ENCODE results near the gene KLHL24.

The KLHL24 gene

DNA sequence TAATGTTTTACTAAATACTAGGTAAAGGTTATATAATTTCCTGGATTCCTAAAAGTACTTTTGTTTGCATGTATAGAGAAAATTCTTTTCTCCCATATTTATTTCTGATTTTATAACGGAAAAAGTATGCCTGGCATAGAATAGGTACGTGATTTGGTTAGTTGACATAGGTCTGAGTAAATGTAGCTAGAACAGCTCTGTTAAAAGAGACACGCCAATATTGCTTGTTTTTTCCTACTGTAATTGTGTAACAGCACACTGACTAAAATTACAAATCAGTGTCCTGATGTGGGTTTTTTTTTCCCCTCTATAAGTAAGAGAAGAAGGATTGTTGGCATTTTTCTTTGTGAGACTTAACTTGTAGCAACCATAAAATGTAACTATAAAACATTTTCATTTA is 26.7 kb downstream of the KLHL24 start:
- TF ChIP-seq CTCF (IDR thresholded peaks at IDR 0.05; ENCODE audit: low read length) (no peak), EZH2 (IDR thresholded peaks at IDR 0.05; ENCODE audit: borderline replicate concordance, low read length) (no peak)
- H3F3A ChIP-seq (ENCODE audit: insufficient read depth, low read length), result no peaks in the 10 kb centered on the region
- H3K4me2 ChIP-seq (ENCODE audit: low read length), result no peak overlapping the region
- H3K79me2 ChIP-seq (ENCODE audit: insufficient read depth, low read length), result peaks cover 32% of the 10 kb centered on the region
- H3K9me3 ChIP-seq (ENCODE audit: low read length), result 0 out of 2 replicates have a peak, but pooled peaks cover 3% of the 10 kb centered on the region
- H3K4me1 ChIP-seq (ENCODE audit: insufficient read depth, low read length, severe bottlenecking), result no peaks in the 10 kb centered on the region
- H3K36me3 ChIP-seq (ENCODE audit: insufficient read depth, low read length), result peaks cover 75% of the 10 kb centered on the region
- no peaks in the 10 kb centered on the region; the same call in 1 of the 2 replicates for H3K9me2 ChIP-seq (ENCODE audit: low read depth, low read length)
- H3K27me3 ChIP-seq (ENCODE audit: insufficient read depth, low read length), result no peaks in the 10 kb centered on the region
- no peak overlapping the region for H3K27ac ChIP-seq (ENCODE audit: low read depth, low read length, poor library complexity, severe bottlenecking)
- H4K20me1 ChIP-seq (ENCODE audit: insufficient read depth, low read length), result no peaks in the 10 kb centered on the region
- no peak overlapping the region for H3K9ac ChIP-seq (ENCODE audit: low read length)
- no peak overlapping the region for H2AFZ ChIP-seq (ENCODE audit: low read length)
- no peak overlapping the region for H3K4me3 ChIP-seq (ENCODE audit: low read depth, low read length, poor library complexity, severe bottlenecking)

- no peaks in the 10 kb centered on the region for H3K27me3 ChIP-seq (ENCODE audit: insufficient read depth, low read length)
- H3K9me2 ChIP-seq (ENCODE audit: low read depth, low read length), result no peaks in the 10 kb centered on the region; the same call in 1 of the 2 replicates
- peaks cover 74% of the 10 kb centered on the region for H3K36me3 ChIP-seq (ENCODE audit: insufficient read depth, low read length)
- H2AFZ ChIP-seq (ENCODE audit: low read length), result no peak overlapping the region
- H3K4me2 ChIP-seq (ENCODE audit: low read length), result no peak overlapping the region
- H3K79me2 ChIP-seq (ENCODE audit: insufficient read depth, low read length), result peaks cover 27% of the 10 kb centered on the region
- no peaks in the 10 kb centered on the region for H3F3A ChIP-seq (ENCODE audit: insufficient read depth, low read length)
- no peaks in the 10 kb centered on the region for H3K9me3 ChIP-seq (ENCODE audit: low read length)
- H3K27ac ChIP-seq (ENCODE audit: low read depth, low read length, poor library complexity, severe bottlenecking), result no peak overlapping the region
- H3K9ac ChIP-seq (ENCODE audit: low read length), result no peak overlapping the region
- H4K20me1 ChIP-seq (ENCODE audit: insufficient read depth, low read length), result no peaks in the 10 kb centered on the region
- no peaks in the 10 kb centered on the region for H3K4me1 ChIP-seq (ENCODE audit: insufficient read depth, low read length, severe bottlenecking)
- no peak for TF ChIP-seq CTCF (IDR thresholded peaks at IDR 0.05; ENCODE audit: low read length)
- TF ChIP-seq EZH2 (IDR thresholded peaks at IDR 0.05; ENCODE audit: borderline replicate concordance, low read length), result no peak
- H3K4me3 ChIP-seq (ENCODE audit: low read depth, low read length, poor library complexity, severe bottlenecking), result no peak overlapping the region
These were observed 29.5 kb downstream of the KLHL24 start for GRCh38 chr3:183664913-183665381.

GRCh38 chr3:183680061-183680460 is 44.6 kb downstream of the KLHL24 start:
- no peaks in the 10 kb centered on the region for H3K9me3 ChIP-seq (ENCODE audit: low read length)
- H3F3A ChIP-seq (ENCODE audit: insufficient read depth, low read length), result no peaks in the 10 kb centered on the region; the same call in 1 of the 2 replicates
- H3K4me2 ChIP-seq (ENCODE audit: low read length), result no peak overlapping the region
- H3K9me2 ChIP-seq (ENCODE audit: low read depth, low read length), result no peaks in the 10 kb centered on the region; the same call in 1 of the 2 replicates
- no peaks in the 10 kb centered on the region for H3K27me3 ChIP-seq (ENCODE audit: insufficient read depth, low read length)
- no peaks in the 10 kb centered on the region for H3K4me1 ChIP-seq (ENCODE audit: insufficient read depth, low read length, severe bottlenecking)
- no peak for TF ChIP-seq CTCF (IDR thresholded peaks at IDR 0.05; ENCODE audit: low read length)
- TF ChIP-seq EZH2 (IDR thresholded peaks at IDR 0.05; ENCODE audit: borderline replicate concordance, low read length), result no peak
- H3K79me2 ChIP-seq (ENCODE audit: insufficient read depth, low read length), result no peaks in the 10 kb centered on the region
- no peaks in the 10 kb centered on the region for H4K20me1 ChIP-seq (ENCODE audit: insufficient read depth, low read length)
- H3K36me3 ChIP-seq (ENCODE audit: insufficient read depth, low read length), result peaks cover 18% of the 10 kb centered on the region; the same call in 1 of the 2 replicates
- no peak overlapping the region for H3K4me3 ChIP-seq (ENCODE audit: low read depth, low read length, poor library complexity, severe bottlenecking)
- no peak overlapping the region for H2AFZ ChIP-seq (ENCODE audit: low read length)
- no peak overlapping the region for H3K9ac ChIP-seq (ENCODE audit: low read length)
- no peak overlapping the region for H3K27ac ChIP-seq (ENCODE audit: low read depth, low read length, poor library complexity, severe bottlenecking)
